Mammary epithelial cell (primary cell): ENCODE data around the gene SLC24A3.

Experiments used
- CTCF ChIP-seq, 2 donors: IDR thresholded peaks in 1 of 2; conservative IDR thresholded peaks in 1 of 2; 2 replicates each; pipeline ENCODE4 v1.5.1; 2011 to 2012; ENCODE audit warnings: inconsistent platforms in 2 of 2, low read length in 2 of 2, mild to moderate bottlenecking in 2 of 2, control low read depth in 1 of 2, low read depth in 1 of 2; ENCODE audit not compliant: insufficient read depth in 1 of 2; ENCODE audit errors: extremely low read depth in 1 of 2
- EZH2 ChIP-seq: IDR thresholded peaks from 2 replicates; pipeline ENCODE4 v1.6.1; 2012; ENCODE audit warnings: low read length, inconsistent platforms, borderline replicate concordance

- TF ChIP-seq CTCF (conservative IDR thresholded peaks at IDR 0.05 in 1 of 2, IDR thresholded peaks at IDR 0.05 in 1 of 2; ENCODE audit: extremely low read depth in 1 of 2, insufficient read depth in 1 of 2, low read depth in 1 of 2, low read length in 2 of 2) (no peak), EZH2 (no peak)
These were observed 557.9 kb downstream of the SLC24A3 start for GRCh38 chr20:19770375-19770774.
